SK-N-MC (cell line): ENCODE results near the gene DCP1A.

Experiments
- DNase-seq: peaks from one replicate; pipeline ENCODE4 v3.0.0-alpha.2; 2011; ENCODE audit warnings: low read depth, low spot score
- H3K27ac ChIP-seq: fragments of 200-600 bp; sonication (generic); 2 replicates; pipeline ENCODE4 v1.5.1; 2016; ENCODE audit warnings: mixed run types
- H3K36me3 ChIP-seq: fragments of 200-600 bp; sonication (generic); 2 replicates; pipeline ENCODE4 v1.6.1; 2017; ENCODE audit warnings: antibody characterized with exemption, low read length, mixed read lengths; ENCODE audit not compliant: insufficient read depth
- H3K4me3 ChIP-seq: fragments of 200-600 bp; sonication (generic); 2 replicates; pipeline ENCODE4 v1.5.1; 2016
- H3K9ac ChIP-seq: fragments of 200-600 bp; sonication (generic); 2 replicates; pipeline ENCODE4 v1.8.0; 2017; ENCODE audit warnings: mixed run types, mixed read lengths; ENCODE audit not compliant: insufficient read length
- H3K9me3 ChIP-seq: fragments of 200-600 bp; sonication (generic); 2 replicates; pipeline ENCODE4 v1.6.1; 2017; ENCODE audit warnings: low read depth, mild to moderate bottlenecking, antibody characterized with exemption, low read length, moderate library complexity, mixed read lengths
- EZH2 ChIP-seq: fragments of 200-600 bp; sonication (generic); IDR thresholded peaks from one replicate; pipeline ENCODE4 v1.6.1; 2017; ENCODE audit warnings: antibody characterized with exemption
- FOXP2 ChIP-seq: optimal IDR thresholded peaks from 2 replicates; pipeline ENCODE3; 2011; ENCODE audit warnings: mild to moderate bottlenecking, moderate library complexity; ENCODE audit not compliant: insufficient read depth; ENCODE audit errors: extremely low read length, control extremely low read depth
- POLR2AphosphoS5 ChIP-seq: IDR thresholded peaks from 2 replicates; pipeline ENCODE4 v1.6.1; 2012; ENCODE audit warnings: mild to moderate bottlenecking, low read depth, low read length, borderline replicate concordance

The DCP1A gene

DNA sequence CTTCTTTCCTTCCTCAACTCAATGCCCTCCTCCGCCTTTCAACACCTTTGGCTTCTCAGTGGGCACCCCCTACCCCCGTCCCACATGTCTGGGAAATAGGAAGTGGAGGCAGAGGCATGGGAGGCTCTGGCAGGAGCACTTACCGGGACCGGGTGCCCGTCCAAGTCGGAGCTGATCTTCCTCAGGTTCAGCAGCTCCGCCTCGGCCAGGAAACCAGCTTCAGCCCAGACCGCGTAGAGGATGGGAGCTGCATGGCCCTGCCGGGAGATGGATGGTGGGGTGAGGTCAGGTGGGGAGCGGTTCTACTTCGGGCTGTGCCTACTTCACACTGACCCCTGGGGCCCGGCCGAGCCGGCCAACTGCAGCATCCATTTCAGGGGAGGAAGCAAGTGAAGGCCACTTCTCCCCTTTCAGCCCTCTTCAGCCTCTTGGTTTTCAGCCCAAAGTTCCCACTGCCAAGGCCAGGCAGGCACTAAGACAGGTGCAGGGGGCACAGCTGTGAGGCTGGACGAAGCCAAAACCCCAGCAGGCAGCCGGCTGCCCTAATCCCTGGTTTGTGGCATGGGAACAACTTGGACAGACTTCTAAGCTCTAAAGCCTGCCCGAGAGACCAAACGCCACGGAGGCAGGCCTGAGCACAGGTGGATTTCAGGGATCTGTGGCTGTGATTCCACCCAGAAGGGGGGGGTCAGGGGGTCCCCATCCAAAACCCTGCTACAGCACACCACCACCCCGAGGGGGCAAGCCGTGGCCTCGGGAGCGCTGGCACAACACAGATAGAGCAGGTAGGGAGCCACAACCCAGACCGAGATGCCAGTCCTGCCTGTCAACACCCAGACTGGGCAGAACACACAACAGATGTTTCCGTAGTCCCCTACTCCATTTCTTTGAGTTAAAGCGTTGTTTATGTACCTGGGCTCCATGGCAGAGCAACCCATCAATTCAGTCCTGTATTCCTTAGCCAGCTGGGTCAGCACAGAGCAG, 106.1 kb downstream of the DCP1A start:
- DNase-seq, result no peak
- Histone ChIP-seq H3K9ac (no peak overlapping the region), H3K9me3 (no peaks in the 10 kb centered on the region), H3K36me3 (peaks cover 37% of the 10 kb centered on the region; the same call in 1 of the 2 replicates), H3K27ac (no peak overlapping the region), H3K4me3 (no peak overlapping the region)
- TF ChIP-seq FOXP2 (no peak), POLR2AphosphoS5 (no peak), EZH2 (no peak)

DNA sequence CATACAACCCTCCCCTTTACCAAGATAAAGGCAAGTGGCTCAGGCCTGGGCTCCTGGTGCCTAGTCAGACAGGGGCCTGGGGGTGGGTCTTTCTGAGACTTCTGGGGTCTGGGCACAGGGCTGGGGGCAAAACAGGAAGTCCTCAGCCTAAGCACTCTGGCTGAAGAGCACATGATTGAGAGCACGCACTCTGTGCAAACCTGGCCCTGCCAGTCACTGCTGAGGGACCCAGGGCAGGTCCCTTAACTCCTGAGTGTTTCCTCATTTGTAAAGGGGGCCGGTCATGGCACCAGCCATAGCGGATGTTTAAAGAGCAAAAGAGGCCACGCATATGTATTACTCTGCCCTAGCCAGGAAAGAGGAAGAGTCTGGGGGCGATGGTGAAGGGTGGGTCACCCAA, 107.5 kb downstream of the DCP1A start:
- no peak overlapping the region for H3K27ac ChIP-seq
- TF ChIP-seq FOXP2 (no peak), POLR2AphosphoS5 (no peak), EZH2 (no peak)

DNA sequence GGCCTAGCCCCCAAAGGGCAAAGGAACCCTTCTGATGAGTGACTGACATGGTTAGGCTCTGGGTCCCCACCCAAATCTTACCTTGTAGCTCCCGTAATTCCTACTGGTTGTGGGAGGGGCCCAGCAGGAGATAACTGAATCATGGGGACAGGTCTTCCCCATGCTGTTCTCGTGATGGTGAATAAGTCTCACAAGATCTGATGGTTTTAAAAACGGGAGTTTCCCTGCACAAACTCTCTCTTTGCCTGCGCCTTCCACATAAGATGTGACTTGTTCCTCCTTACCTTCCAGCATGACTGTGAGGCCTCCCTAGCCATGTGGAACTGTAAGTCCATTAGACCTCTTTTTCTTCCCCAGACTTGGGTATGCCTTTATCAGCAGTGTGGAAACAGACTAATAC, 108.5 kb downstream of the DCP1A start:
- no peak overlapping the region for H3K4me3 ChIP-seq
- H3K9ac ChIP-seq, result no peak overlapping the region
- no peaks in the 10 kb centered on the region for H3K9me3 ChIP-seq
- H3K27ac ChIP-seq, result no peak overlapping the region
- peaks cover 39% of the 10 kb centered on the region; the same call in 1 of the 2 replicates for H3K36me3 ChIP-seq
- TF ChIP-seq POLR2AphosphoS5, result no peak
- no peak for TF ChIP-seq EZH2
- TF ChIP-seq FOXP2, result no peak
- DNase-seq, result no peak

More for the DNA sequence above, 107.5 kb downstream of the DCP1A start:
- H3K36me3 ChIP-seq, result peaks cover 39% of the 10 kb centered on the region; the same call in 1 of the 2 replicates
- H3K9me3 ChIP-seq, result no peaks in the 10 kb centered on the region
- no peak overlapping the region for H3K9ac ChIP-seq
- no peak for DNase-seq
- no peak overlapping the region for H3K4me3 ChIP-seq

GRCh38 chr3:53238051-53238850, 109.1 kb downstream of the DCP1A start:
- H3K9ac ChIP-seq, result no peak overlapping the region
- H3K27ac ChIP-seq, result 0 out of 2 replicates have a peak overlapping the region, but pooled peaks have one; percentile 9
- no peak overlapping the region for H3K4me3 ChIP-seq
- no peaks in the 10 kb centered on the region for H3K9me3 ChIP-seq
- H3K36me3 ChIP-seq, result peaks cover 41% of the 10 kb centered on the region; the same call in 1 of the 2 replicates
- TF ChIP-seq POLR2AphosphoS5 (no peak), FOXP2 (no peak), EZH2 (no peak)
- no peak for DNase-seq

GRCh38 chr3:53236112-53236841, 111.1 kb downstream of the DCP1A start:
- Histone ChIP-seq H3K9me3 (no peaks in the 10 kb centered on the region), H3K4me3 (no peak overlapping the region), H3K36me3 (peaks cover 39% of the 10 kb centered on the region; the same call in 1 of the 2 replicates), H3K9ac (no peak overlapping the region), H3K27ac (no peak overlapping the region)
- TF ChIP-seq POLR2AphosphoS5, result no peak
- no peak for TF ChIP-seq FOXP2
- no peak for TF ChIP-seq EZH2
- no peak for DNase-seq

DNA sequence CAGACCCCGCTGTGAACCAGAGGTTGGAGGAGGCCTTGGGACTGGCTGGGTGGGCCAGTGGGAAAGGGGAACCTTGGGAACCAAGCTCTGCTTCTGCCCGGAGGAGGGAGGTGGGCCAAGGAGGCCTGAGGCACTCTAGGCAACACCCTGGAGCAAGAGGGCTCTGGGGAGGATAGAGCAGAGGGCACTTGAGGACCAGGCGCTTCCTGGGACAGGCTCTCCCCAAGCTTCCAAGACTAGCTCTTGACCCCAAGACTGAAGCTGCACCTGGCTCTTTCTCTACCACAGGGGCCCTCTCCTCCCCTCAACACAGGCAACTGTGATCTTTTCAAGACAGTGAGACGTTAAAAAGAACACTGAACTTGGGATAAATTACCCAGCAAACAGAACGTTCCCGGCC, 111.8 kb downstream of the DCP1A start:
- Histone ChIP-seq H3K9me3 (no peaks in the 10 kb centered on the region), H3K9ac (no peak overlapping the region), H3K4me3 (no peak overlapping the region), H3K27ac (no peak overlapping the region), H3K36me3 (peaks cover 32% of the 10 kb centered on the region; the same call in 1 of the 2 replicates)
- DNase-seq, result no peak
- TF ChIP-seq FOXP2 (no peak), EZH2 (no peak), POLR2AphosphoS5 (no peak)

DNA sequence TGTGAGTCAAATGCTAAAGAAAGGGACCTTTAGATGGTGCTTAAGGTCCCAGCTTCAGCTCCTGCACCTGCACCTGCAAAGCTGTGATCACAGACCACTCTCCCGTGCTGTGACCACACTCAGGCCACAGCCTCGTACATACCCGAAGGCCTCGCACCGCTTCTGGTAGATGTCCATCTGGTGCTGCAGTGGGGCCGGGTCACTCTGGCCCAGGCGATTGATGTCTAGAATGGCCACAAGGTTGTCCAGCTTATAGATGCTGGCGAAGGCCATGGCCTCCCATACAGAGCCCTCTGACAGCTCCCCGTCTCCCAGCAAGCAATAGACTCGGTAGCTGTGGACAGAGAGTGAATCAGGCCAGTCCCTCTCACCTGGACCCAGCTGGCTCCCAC, 112.5 kb downstream of the DCP1A start:
- no peak overlapping the region for H3K9ac ChIP-seq
- no peak for TF ChIP-seq EZH2
- TF ChIP-seq FOXP2, result no peak
- no peak for TF ChIP-seq POLR2AphosphoS5
- H3K27ac ChIP-seq, result no peak overlapping the region
- peaks cover 29% of the 10 kb centered on the region; the same call in 1 of the 2 replicates for H3K36me3 ChIP-seq
- no peak for DNase-seq
- H3K4me3 ChIP-seq, result no peak overlapping the region
- no peaks in the 10 kb centered on the region for H3K9me3 ChIP-seq
